A549 (cell line): ENCODE data around the gene OLFML3.

Source experiments
- ESRRA ChIP-seq: fragments of 150-350 bp; IDR thresholded peaks from 2 replicates; pipeline ENCODE4 v1.6.1; 2014; ENCODE audit warnings: mild to moderate bottlenecking, low read length, borderline replicate concordance
- GATA3 ChIP-seq: IDR thresholded peaks from 2 replicates; pipeline ENCODE4 v1.6.1; 2012; ENCODE audit warnings: borderline replicate concordance
- SMC3 ChIP-seq: fragments of >200 bp; sonication (Bioruptor Twin); formaldehyde crosslinking; IDR thresholded peaks from 3 replicates; pipeline ENCODE4 v1.6.1; 2018; ENCODE audit warnings: inconsistent platforms
- TF ChIP-seq, protein P1 (sequence below): fragments of 450-650 bp; IDR thresholded peaks from 2 replicates; pipeline ENCODE4 v1.6.1; 2014; ENCODE audit warnings: antibody characterized with exemption
- TF ChIP-seq, protein P2 (sequence below): fragments of >200 bp; sonication (Bioruptor Twin); formaldehyde crosslinking; IDR thresholded peaks from 3 replicates; pipeline ENCODE4 v1.5.1; 2016

DNA sequence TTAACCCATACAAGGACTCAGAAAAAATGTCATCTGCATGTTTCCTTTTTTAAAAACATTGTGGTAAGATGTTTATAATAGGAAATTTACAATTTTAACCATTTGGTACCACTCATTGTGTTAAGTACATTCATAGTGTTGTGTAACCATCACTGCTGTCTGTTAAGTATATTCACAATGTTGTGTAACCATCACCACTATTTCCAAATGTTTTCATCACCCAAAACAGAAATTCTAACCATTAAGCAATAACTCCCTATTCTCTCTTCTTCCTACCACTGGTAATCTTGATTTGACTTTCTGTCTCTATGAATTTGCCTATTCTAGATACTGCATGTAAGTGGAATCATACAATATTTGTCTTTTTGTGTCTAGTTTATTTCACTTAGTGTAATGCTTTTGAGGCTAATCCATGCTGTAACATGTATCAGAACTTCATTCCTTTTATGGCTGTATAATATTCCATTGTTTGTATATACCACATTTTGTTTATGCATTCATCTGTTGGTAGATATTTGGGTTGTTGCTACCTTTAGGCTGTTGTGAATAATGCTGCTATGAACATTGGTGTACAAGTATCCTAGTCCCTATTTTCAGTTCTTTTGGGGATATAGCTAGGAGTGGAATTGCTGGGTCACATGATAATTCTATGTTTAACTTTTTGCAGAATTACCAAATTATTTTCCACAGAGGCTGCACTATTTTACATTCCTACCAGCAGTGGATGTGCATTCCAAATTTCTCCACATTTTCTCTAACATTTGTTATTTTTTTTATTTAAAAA is 36.1 kb upstream of the OLFML3 start:
- TF ChIP-seq, protein P1, sequence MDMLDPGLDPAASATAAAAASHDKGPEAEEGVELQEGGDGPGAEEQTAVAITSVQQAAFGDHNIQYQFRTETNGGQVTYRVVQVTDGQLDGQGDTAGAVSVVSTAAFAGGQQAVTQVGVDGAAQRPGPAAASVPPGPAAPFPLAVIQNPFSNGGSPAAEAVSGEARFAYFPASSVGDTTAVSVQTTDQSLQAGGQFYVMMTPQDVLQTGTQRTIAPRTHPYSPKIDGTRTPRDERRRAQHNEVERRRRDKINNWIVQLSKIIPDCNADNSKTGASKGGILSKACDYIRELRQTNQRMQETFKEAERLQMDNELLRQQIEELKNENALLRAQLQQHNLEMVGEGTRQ = no peak
- TF ChIP-seq ESRRA (no peak), SMC3 (no peak), GATA3 (no peak)
- TF ChIP-seq, protein P2, sequence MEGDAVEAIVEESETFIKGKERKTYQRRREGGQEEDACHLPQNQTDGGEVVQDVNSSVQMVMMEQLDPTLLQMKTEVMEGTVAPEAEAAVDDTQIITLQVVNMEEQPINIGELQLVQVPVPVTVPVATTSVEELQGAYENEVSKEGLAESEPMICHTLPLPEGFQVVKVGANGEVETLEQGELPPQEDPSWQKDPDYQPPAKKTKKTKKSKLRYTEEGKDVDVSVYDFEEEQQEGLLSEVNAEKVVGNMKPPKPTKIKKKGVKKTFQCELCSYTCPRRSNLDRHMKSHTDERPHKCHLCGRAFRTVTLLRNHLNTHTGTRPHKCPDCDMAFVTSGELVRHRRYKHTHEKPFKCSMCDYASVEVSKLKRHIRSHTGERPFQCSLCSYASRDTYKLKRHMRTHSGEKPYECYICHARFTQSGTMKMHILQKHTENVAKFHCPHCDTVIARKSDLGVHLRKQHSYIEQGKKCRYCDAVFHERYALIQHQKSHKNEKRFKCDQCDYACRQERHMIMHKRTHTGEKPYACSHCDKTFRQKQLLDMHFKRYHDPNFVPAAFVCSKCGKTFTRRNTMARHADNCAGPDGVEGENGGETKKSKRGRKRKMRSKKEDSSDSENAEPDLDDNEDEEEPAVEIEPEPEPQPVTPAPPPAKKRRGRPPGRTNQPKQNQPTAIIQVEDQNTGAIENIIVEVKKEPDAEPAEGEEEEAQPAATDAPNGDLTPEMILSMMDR = no peak
